NCI-H82 (cell line): ENCODE data around the gene MAP2.

Experiments
- DNase-seq: peaks from one replicate; lab custom pipeline; 2025; lab: John Stamatoyannopoulos, UW

Gene MAP2

DNA sequence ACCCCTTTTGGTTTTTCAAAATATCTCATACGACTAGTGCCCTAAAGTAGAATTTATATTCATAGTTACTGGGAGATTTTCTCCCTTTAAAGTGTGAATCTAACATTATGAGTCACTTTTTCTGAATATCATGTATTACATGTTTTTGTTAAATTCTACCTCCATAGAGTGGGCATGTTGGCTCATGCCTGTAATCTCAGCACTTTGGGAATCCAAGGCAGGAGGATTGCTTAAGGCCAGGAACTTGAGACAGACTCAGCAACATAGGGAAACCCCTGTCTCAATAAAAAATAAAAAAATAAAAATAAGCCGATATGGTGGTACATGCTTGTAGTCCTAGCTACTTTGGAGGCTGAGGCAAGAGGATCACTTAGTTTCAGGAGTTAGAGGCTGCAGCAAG is 302.5 kb downstream of the MAP2 start:
- no peak for DNase-seq

DNA sequence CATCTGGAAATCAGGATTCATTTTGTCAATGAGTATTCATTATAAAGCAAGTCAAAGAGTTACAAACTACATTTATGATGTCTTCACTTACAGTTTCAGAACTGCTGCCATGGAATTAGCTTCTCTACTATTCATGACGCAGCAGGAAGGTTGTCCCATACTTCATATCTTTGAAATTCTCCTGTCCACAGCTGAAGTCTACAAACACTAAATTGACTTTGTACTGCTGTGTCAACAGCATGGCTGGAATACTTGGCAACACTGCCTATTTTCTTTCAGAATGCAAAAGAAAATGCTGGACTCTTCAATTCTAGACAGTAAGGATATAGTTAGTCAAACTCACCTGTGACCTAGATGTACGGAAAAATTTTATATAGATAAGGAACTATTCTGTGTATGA is 303.2 kb downstream of the MAP2 start:
- no peak for DNase-seq

DNA sequence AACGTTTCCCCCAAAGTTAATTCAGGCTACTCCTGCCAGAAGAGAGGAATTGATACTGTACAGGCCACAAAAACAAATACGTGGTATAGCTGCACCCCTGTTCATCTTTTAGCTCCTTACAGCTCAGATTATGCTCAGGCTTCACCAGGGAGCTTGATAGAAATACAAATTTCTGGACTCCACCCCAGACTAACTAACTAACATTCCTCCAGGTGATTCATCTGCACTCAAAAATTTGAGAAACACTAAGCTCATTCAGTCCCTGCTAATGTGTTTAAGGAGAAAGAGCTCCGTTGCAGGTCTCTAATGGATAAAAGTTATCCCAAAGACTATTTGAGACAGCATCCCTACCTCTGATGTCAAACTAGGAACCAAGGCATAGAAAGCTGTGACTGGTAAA is 311.0 kb downstream of the MAP2 start:
- no peak for DNase-seq

DNA sequence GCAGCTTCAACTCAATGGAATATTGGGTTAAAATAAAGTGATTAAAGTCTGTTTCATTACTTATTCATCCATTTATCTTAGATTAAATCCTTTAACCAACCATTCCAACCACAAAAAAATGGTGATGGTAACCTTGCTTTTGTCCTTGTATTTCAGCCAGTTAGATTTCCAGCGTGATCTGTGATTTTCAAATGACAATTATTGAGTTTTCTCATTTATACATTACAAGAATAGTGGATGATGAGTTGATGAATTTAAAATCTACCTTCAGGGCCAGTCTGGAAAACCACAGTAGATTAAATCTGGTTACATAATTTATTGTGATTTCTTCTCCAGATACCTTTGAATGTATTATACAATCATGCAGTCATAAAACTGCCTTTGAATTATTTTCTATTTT is 318.1 kb downstream of the MAP2 start:
- no peak for DNase-seq

DNA sequence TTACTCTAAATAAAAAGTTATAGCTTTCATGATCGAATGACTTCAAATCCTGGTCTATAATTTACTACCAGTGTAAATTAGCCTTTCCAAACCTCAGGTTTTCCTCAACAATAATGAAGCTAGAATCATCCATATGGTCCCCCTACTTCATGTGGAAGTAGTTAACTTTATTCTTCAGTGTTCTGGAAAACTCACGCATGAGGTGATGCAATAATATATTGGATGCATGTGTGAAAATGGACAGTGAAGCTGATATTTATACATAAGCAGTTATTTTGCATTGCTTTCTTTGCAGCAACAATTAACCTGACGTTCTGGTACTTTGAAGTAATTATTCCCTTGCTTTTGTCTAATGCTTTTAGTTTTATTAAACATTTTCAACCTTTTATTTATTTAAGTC is 329.2 kb downstream of the MAP2 start:
- DNase-seq: no peak

DNA sequence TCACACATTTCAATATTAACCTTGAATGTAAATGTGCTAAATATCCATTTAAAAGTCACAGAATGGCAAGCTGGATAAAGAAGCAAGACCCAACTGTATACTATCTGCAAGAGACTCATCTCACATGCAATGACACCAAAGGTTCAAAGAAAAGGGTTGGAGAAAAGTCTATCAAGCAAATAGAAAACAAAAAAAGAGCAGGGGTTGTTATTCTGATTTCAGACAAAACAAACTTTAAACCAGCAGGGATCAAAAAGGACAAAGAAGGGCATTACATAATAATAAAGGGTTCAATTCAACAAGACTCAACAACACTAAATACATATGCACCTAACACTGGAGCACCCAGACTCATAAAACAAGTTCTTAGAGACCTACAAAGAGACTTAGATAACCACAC is 333.3 kb downstream of the MAP2 start:
- DNase-seq: no peak

DNA sequence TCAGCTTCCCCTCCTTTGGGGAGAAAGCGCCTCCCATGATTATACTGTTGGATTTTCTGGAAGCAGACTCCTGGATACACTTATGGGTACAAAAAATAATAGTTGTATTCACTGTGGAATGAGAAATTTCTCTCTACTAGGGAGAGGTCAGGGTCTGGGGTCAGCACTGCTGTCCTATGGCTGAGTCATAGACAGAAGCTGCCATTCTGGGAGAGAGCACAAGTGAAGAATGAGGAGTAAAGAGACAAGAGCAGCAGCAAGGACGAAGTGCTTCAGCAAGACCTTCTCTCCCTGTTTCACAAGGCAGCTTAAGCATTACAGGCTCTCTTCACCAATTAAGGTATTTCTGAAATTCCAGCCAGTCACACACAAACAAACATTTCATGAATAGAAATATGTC is 337.7 kb downstream of the MAP2 start:
- no peak for DNase-seq

DNA sequence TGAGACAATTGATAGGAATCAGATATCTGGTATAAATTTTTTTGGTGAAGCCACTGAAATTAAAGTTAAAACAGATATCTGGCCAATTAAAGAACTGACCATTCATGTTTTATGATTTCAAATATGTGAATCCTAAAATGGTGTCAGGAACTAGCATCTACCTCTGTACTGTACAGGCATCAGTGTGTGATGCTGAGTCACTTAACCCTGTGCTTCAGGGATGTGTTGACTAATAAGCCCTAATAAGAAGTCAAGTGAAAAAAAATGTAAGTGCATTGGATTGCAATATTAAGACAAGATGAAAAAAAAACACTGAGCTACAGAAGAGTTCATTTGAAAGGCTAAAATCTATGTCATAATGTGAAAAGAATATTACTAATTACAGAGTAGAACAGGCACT is 338.7 kb downstream of the MAP2 start:
- no peak for DNase-seq

DNA sequence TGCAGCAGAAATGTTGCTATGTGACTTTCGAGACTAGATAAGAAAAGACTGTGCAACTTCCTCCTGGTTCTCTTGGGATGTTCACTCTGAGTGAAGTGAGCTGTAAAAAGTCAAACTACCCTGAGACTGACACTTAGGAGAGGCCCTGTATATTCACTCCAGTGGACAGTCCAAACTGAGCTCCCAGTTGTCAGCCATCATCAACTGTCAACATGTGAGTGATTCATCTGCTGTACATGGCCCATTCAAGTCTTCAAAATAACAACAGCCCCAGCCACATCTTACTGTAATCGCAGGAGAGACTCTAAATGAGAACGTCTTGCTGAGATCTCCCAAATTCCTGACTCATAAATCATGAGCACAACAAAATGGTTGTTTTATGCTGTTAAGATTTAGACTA is 339.3 kb downstream of the MAP2 start:
- no peak for DNase-seq

DNA sequence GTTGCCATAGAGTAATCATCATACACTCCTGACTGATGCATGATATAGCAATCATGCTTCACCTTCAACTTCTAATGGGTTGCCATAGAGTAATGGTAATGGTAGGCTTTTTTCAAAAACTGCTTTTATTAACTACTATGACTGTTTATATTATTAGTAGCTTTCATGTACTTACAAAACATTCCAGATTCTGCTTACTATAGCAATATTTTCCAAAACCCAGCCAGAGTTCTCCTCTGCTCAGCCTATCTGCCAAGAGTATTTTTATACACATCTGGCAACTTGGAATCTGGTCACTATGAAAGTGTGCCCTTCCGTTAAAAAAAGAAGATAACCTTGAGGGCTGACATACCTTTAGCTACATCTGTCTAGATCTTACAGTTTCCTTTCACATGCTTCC is 342.8 kb downstream of the MAP2 start:
- no peak for DNase-seq

DNA sequence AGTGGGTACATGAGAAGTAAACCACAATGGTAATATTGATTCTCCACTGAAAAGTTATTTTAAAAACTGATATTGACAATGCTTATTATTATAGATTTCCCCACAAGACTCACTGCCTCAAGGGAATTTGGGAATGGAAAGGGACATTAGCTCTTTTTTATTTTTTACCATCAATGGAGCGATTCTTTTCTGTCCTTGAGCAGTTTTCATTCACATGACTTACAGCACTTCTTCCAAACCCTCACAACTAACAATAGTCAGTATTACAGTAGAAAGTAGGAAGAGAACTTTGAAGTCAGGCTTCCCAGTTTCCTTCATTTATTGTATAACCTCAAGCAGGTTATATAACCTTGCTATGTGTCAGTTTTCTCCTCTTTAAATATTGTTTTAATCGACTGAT is 343.5 kb downstream of the MAP2 start:
- DNase-seq: no peak

DNA sequence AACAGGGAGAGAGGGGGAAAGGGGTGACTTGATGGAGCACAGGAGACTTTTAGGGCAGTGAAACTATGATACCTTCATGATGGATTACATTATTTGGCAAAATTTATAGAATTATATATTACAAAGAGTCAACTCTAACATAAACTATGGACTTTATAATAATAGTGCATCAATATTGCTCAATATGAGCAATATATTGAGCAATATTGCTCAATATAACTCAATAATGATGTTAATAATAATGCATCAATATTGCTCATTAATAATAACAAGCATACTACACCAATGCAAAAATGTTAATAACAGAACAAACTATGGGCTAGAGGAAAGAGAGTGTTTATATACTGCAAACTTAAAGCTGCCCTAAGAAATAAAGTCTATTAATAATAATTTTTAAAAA is 344.7 kb downstream of the MAP2 start:
- no peak for DNase-seq

DNA sequence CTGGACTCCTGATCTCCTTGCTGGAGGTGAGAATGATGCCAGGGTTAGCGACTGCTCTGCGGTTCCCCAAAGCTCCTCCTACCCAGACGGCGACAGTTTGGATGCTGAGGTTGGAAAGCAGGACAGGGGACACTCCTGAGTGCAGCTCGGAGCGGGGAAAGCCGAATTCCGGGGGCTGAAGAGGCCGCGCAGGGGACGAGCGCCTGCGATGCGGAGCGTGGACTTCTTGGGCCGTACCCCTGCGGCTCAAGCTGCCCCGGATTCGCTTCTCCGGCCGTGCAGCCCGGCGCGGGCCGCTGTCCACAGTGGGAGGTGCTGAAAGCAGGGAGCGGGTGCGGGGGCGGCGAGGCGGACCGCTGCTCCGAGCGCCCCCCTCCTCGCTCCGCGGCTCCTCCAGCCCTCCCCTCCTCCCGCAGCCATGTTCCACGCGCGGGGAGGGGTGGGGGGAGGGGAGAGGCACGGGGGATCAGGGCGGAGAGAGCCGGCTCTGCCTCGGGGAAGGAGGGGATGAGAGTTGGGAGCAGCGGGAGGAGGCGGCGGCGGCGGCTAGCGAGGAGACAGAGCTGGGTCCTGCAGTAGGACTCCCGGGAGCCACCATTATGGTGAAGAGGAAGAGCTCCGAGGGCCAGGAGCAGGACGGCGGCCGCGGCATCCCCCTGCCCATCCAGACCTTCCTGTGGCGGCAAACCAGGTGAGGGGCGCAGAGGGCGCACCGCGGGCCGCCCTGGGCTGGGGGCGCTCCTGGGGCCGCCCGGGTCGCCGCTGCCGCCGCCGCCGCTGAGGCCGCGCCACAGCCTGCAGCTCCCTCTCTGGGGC is 347.8 kb downstream of the MAP2 start, which contains the start of gene UNC80:
UNC80 (plus strand) TSS at position 359 of the 816 bp plus-strand sequence; CDS start at position 600, 241 bp downstream.
- peak; percentile 80 for DNase-seq

DNA sequence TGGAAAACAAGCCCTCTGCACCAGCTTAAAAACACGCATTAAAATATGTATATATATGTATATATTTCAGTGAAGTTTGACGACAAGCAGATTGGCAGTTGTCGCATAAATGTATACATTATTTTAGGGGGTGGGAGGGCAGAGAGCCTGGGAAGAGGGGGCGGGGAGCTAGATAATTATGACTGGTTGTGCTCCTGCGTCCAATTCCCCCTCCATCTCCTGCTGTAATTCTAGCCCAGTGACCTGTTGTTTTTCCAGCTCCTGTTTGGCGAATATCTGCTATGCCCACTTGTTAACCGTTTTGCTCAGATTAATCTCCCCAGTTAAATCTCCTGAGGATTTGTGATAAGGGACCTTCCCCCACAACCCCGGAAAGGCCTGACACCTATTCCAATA is 348.4 kb downstream of the MAP2 start:
- peak; percentile 74 for DNase-seq

DNA sequence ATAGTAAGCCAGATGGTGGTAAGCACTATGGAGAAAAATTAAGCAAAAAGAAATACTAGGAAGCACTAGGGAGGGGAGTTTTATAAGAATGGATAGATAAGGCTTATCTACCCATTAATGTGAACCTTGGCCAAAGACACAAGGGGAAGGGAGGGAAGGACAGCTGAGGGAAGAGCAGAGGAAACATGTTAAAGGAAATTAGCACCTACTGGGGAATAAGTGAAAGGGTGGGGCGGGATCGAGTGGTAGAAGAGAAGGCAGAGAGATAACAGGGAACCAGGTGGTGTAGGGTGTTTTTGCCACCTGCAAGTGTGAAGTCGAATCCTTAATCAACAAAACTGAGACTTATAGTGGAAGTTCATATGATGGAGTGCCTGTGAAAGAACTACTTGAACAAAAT is 349.5 kb downstream of the MAP2 start:
- DNase-seq: peak; percentile 51
